ENCODE results near the gene SOST.

SOST gene

GRCh38 chr17:43774304-43775250 is 16.0 kb upstream of the SOST start:
- no peak for DNase-seq (ENCODE audit: low read depth)

DNA sequence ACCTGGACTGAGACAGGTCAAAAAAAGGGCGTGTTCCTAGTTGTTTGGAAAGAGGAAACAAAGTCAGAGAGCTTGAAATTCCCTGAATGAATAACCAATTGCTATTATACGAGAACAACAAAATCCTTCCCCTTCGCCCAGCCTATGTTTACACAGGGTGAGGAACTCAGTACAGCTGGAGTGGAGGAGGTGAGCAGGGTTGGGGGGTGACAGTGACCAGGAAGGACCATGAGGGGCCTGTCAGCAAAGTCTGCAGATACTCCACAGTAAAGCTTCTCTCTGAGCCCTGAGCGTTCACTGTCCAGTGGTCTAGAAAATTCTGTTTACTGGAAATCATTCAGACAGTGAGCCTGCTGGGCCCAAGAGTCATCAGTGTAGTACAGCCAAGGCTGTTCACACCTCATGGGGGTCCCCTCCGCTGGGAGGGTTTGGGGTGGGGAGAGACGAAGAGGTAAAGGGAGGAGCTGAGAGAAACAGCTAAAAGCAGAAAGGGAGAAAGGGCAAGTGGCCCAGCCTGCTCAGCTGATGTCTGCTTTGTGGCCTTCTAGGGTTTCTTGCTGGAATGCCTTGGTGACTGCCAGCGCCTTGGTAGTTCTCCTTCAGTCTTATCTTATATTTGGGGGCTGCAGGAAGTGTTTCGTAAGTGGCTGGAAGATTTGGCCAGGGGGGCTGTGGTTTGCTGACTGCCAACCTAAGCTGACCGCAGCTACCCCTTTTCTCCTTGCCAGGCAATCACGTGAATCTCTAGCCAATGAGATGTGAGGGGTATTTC is 14.5 kb upstream of the SOST start:
- no peak for DNase-seq (ENCODE audit: low read depth)

- DNase-seq (ENCODE audit: low read depth), result no peak
Measured at GRCh38 chr17:43771463-43771862, 12.9 kb upstream of the SOST start.

DNA sequence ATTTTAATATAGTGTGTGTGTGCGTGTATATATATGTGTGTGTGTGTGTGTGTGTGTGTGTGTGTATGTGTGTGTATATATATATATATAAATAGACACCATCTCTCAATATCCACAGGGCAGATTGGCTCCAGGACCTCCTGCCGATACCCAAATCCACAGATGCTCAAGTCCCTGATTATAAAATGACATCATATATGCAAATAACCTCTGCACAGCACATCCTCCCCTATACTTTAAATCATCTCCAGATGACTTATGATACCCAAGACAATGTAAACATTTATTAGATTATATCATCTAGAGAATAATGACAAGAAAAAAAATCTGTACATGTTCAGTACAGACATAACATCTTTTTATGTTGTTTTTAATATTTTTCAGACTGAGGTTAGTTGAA is 12.4 kb upstream of the SOST start:
- DNase-seq (ENCODE audit: low read depth), result no peak

DNA sequence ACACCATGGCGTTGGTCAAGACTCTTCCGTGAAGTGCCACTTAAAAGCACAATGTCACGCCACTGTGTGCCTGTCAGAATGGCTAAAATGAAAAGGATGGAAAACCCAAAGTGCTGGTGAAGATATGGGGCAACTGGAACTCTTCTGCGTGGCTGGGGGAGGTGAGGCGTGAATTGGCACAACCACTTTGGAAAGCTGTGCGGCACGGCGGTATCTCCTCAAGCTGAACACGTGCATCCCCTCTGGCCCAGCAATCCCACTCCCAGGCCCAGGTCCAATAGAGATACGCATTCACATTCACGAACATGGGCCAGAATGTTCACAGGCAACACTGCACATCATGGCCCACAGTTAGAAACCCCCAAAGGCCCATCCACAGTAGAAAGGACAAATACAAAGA is 11.3 kb upstream of the SOST start:
- DNase-seq (ENCODE audit: low read depth), result no peak

- no peak for DNase-seq (ENCODE audit: low read depth)
Measured at GRCh38 chr17:43769426-43769825, 10.8 kb upstream of the SOST start.

- no peak for DNase-seq (ENCODE audit: low read depth)
Measured at GRCh38 chr17:43768943-43769342, 10.4 kb upstream of the SOST start.

DNA sequence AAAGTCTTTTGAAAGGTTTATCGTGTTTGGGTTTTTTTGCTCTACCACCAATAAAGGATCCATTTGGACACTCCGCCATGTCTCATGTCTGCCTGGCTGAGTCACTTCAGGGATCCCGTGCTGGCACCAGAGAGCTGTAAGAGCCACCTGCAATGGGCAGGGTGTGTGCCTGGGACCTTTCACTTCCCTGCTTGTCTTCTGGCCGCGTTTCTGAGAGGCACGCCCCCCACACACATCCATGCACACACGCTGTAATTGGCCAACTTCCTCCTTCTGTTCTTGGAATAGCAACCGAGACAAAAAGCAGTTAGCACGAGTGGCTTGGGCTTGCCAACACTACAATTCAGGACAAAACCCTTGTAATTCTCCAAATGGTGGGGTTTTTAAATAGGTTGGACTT is 9.8 kb upstream of the SOST start:
- DNase-seq (ENCODE audit: low read depth), result no peak

GRCh38 chr17:43767713-43768059 is 9.1 kb upstream of the SOST start:
- no peak for DNase-seq (ENCODE audit: low read depth)

GRCh38 chr17:43767053-43767712 is 8.6 kb upstream of the SOST start:
- no peak for DNase-seq (ENCODE audit: low read depth)

DNA sequence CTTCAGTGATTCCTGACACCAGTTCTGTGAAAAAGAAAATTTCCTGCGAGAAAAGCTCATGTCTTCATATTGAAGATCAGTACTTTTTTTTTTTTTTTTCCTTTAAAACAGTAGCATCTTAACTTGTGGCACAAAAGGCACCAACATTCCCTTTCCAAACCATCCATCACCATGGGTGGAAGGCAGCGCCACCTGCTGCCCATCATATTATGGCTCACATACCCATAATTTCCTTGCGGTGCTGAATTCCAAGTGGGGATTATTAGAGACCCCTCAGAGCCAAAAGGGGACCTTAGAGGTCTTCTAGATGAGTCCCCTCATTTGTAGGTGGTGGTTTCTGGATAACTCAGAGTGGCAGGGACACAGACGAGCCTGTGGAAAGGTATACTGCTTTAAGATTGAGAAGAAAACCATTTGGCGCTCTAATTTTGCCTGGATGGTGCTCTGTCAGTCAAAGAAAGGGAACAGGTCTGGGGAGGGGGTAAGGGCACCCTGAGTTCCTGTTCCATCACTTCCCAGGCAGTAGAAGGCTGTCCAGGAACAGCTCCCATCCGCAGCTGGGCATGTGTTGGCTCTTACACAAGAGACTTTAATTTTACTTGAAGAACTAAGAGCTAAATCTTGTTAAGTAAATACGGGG is 7.9 kb upstream of the SOST start:
- DNase-seq (ENCODE audit: low read depth), result no peak

- peak; percentile 70 for DNase-seq (ENCODE audit: low read depth)
Measured at GRCh38 chr17:43760254-43760852, 1.8 kb upstream of the SOST start.

DNA sequence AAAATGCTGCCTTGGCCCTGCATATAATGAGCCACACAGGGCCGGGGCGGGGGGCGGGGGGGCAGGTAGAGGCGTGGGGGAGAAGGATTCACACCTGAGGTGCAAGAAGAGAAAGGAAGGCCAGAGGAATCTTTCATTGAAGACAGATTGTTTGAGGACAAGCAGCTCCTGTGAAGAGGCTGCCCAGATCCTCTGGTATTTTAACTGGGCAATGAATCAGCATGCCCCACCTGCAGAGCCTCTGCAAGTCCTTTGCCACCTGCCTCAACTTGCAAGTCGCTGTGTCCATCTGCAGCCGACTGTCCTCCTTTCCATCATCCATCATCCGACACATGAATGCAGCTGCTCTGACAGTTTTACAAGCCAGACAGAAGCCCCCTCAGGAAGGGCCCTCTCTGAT is 1.2 kb upstream of the SOST start:
- DNase-seq (ENCODE audit: low read depth), result no peak

GRCh38 chr17:43758086-43758485 is 505 bp downstream of the SOST start:
- no peak for DNase-seq (ENCODE audit: low read depth)

GRCh38 chr17:43757171-43757660 is 1.4 kb downstream of the SOST start:
- DNase-seq (ENCODE audit: low read depth), result no peak

DNA sequence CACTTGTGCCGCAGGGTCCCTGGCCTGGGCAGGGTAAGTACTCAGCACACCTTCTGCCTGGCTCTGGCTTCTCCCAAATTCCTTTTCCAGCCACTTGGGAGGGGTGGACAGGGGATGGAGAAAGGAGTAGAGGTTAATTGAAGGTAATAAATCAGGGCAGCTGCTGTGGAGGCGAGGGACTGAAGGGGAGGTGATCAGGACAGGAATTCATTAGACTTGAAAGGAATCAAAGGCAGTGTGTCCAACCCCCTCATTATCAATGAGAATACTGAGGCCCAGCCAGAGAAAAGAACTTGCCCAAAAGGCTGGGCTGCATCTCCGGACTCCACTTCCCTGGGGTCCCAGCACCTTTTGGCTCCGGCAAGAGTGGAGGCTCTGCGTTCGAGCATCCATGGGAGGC is 2.4 kb downstream of the SOST start:
- no peak for DNase-seq (ENCODE audit: low read depth)

GRCh38 chr17:43755389-43755875 is 3.2 kb downstream of the SOST start:
- DNase-seq (ENCODE audit: low read depth), result no peak

- DNase-seq (ENCODE audit: low read depth), result no peak
Measured at GRCh38 chr17:43754947-43755346, 3.6 kb downstream of the SOST start.

- no peak for DNase-seq (ENCODE audit: low read depth)
Measured at GRCh38 chr17:43753493-43754129, 5.0 kb downstream of the SOST start.

DNA sequence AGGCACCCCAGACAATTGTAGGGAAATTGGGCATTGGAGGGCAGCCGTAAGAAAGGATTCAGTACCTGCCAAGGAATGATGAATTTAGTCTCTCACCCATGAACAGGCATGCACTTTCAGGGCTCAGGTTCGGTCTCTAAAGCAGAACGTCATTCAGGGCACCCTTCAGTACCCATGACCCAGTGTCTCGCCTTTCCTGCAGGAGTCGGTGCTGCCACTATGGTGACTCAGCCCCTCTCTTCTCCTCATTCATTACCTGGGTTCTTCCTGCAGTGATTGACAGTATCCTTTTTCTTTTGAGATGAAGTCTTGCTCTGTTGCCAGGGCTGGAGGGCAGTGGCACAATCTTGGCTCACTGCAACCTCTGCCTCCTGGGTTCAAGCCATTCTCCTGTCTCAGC is 8.4 kb downstream of the SOST start:
- DNase-seq (ENCODE audit: low read depth), result no peak

- DNase-seq (ENCODE audit: low read depth), result no peak
Measured at GRCh38 chr17:43745541-43745940, 13.1 kb downstream of the SOST start.
